Measurements from ENCODE around the gene SLC24A3. TPM values are rescaled to one million over a fixed set of nuclear protein-coding genes. Genes with fewer than 3 reads are reported as not detected.
A peak's percentile ranks its signal among the peaks of the same experiment; 100 is the strongest.

SLC24A3 gene
- total and polyA plus RNA-seq, 2 of the 13 experiments (the other 11 are each of a cell fraction or from before 2014, with no cell fraction given) = not detected

DNA sequence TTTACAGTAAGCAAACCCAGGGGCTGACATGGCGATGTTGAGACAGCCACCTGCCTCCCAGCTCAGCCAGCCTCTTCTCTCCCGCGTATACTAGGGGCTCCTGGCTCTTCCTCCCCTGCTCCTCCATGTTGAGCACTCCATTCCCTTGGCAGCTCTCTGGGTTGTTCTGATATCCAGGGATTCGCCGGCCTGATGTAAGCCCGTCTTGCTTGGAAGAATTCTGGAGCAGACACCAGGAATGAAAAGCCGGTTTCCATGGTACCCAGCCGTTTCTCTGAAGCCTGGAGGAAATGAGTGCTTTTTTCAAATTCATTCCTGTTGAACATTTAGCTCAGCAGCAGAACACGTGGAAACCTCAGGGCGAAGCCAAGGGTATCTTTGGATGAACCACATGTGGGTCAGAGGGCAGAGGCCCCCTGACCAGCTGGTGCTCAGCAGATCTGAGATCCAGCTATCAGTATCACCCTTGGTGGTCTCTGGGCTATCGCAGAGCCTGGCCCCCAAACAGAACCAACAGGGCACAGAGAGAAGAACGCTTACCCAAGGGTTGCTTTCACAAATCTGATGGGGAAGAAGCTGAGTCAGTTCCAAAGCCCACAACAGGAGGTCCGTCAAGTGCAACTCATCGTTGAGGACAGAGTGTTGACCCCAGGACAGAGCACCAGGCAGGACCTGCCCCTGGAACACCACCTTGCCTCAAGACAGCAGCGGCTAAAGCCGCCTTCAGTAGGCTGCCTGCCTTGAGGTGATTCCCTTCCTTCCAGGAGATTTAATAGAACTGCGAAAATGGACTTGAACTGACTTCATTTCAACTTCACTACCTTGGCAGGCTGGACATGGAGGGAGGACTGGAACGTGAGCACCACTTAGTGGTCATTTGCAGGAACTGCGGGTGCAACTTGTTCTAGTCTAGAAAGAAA, 449.5 kb downstream of the SLC24A3 start (continued):
- TF ChIP-seq KLF11 (CRISPR knock-in tag; IDR thresholded peaks at IDR 0.05) = 0 out of 2 replicates have a peak, but pooled peaks have one; percentile 66
- no peak for TF ChIP-seq SIX1 (CRISPR knock-in tag; IDR thresholded peaks at IDR 0.05; ENCODE audit: borderline replicate concordance)
- peak; percentile 27; the same call in 1 of the 2 replicates for TF ChIP-seq THAP11 (CRISPR knock-in tag; IDR thresholded peaks at IDR 0.05)
- TF ChIP-seq JUNB (CRISPR knock-in tag; IDR thresholded peaks at IDR 0.05; ENCODE audit: borderline replicate concordance) = no peak
- TF ChIP-seq ZMYM4 (CRISPR knock-in tag; IDR thresholded peaks at IDR 0.05) = no peak
- TF ChIP-seq ZNF382 (CRISPR knock-in tag; IDR thresholded peaks at IDR 0.05; ENCODE audit: borderline replicate concordance) = no peak
- no peak for TF ChIP-seq KDM6A (CRISPR knock-in tag; IDR thresholded peaks at IDR 0.05; ENCODE audit: low read depth)
- TF ChIP-seq, protein P1, sequence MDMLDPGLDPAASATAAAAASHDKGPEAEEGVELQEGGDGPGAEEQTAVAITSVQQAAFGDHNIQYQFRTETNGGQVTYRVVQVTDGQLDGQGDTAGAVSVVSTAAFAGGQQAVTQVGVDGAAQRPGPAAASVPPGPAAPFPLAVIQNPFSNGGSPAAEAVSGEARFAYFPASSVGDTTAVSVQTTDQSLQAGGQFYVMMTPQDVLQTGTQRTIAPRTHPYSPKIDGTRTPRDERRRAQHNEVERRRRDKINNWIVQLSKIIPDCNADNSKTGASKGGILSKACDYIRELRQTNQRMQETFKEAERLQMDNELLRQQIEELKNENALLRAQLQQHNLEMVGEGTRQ (IDR thresholded peaks at IDR 0.05; ENCODE audit: low read depth, low read length) = no peak
- TF ChIP-seq, protein P1 (CRISPR knock-in tag; IDR thresholded peaks at IDR 0.05; ENCODE audit: borderline replicate concordance) = no peak
- no peak for TF ChIP-seq MZF1 (CRISPR knock-in tag; IDR thresholded peaks at IDR 0.05; ENCODE audit: borderline replicate concordance)
- TF ChIP-seq, protein P2, sequence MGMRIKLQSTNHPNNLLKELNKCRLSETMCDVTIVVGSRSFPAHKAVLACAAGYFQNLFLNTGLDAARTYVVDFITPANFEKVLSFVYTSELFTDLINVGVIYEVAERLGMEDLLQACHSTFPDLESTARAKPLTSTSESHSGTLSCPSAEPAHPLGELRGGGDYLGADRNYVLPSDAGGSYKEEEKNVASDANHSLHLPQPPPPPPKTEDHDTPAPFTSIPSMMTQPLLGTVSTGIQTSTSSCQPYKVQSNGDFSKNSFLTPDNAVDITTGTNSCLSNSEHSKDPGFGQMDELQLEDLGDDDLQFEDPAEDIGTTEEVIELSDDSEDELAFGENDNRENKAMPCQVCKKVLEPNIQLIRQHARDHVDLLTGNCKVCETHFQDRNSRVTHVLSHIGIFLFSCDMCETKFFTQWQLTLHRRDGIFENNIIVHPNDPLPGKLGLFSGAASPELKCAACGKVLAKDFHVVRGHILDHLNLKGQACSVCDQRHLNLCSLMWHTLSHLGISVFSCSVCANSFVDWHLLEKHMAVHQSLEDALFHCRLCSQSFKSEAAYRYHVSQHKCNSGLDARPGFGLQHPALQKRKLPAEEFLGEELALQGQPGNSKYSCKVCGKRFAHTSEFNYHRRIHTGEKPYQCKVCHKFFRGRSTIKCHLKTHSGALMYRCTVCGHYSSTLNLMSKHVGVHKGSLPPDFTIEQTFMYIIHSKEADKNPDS (CRISPR knock-in tag; IDR thresholded peaks at IDR 0.05) = no peak
- TF ChIP-seq REXO4 (CRISPR knock-in tag; IDR thresholded peaks at IDR 0.05; ENCODE audit: borderline replicate concordance) = no peak
- no peak for TF ChIP-seq ZNF431 (CRISPR knock-in tag; IDR thresholded peaks at IDR 0.05; ENCODE audit: borderline replicate concordance, low read depth)
- TF ChIP-seq ZNF160 (CRISPR knock-in tag; IDR thresholded peaks at IDR 0.05) = no peak
- TF ChIP-seq ZNF766 (CRISPR knock-in tag; IDR thresholded peaks at IDR 0.05; ENCODE audit: borderline replicate concordance) = no peak
- no peak for TF ChIP-seq ZNF180 (CRISPR knock-in tag; IDR thresholded peaks at IDR 0.05; ENCODE audit: borderline replicate concordance, low read depth)
- no peak for TF ChIP-seq ZNF589 (CRISPR knock-in tag; conservative IDR thresholded peaks at IDR 0.05)
- no peak for TF ChIP-seq ZFP82 (CRISPR knock-in tag; IDR thresholded peaks at IDR 0.05; ENCODE audit: borderline replicate concordance)
- TF ChIP-seq CEBPB (IDR thresholded peaks at IDR 0.05; ENCODE audit: borderline replicate concordance, low read depth, low read length) = no peak
- TF ChIP-seq ATF2 (CRISPR knock-in tag; IDR thresholded peaks at IDR 0.05) = no peak
- TF ChIP-seq SRSF4 (IDR thresholded peaks at IDR 0.05; ENCODE audit: low read depth, low read length, poor library complexity, severe bottlenecking) = no peak
- TF ChIP-seq ZNF33A (CRISPR knock-in tag; IDR thresholded peaks at IDR 0.05; ENCODE audit: borderline replicate concordance) = no peak
- no peak for TF ChIP-seq ZNF780A (CRISPR knock-in tag; IDR thresholded peaks at IDR 0.05)
